Smooth muscle cell (in vitro differentiated cells): ENCODE results near the gene CCL2. TPM values are rescaled to one million over a fixed set of nuclear protein-coding genes. Genes with fewer than 3 reads are reported as not detected.

Source experiments
- DNase-seq: peaks from one replicate; lab custom pipeline; 2025; ENCODE audit not compliant: unreplicated experiment; lab: John Stamatoyannopoulos, UW
- H2AFZ ChIP-seq: fragments of 200-600 bp; sonication (generic); 2 replicates; pipeline ENCODE4 v1.6.0; 2016; ENCODE audit warnings: antibody characterized with exemption, low read depth, mild to moderate bottlenecking
- H3F3A ChIP-seq: fragments of 200-600 bp; sonication (generic); 2 replicates; pipeline ENCODE4 v1.6.0; 2017; ENCODE audit warnings: antibody characterized with exemption, low read depth
- H3K27ac ChIP-seq: fragments of 200-600 bp; sonication (generic); 2 replicates; pipeline ENCODE4 v1.5.1; 2016; ENCODE audit warnings: low read depth, mild to moderate bottlenecking
- H3K27me3 ChIP-seq: fragments of 200-600 bp; sonication (generic); 2 replicates; pipeline ENCODE4 v1.6.1; 2016; ENCODE audit warnings: low read depth, mild to moderate bottlenecking
- H3K36me3 ChIP-seq: fragments of 200-600 bp; sonication (generic); 2 replicates; pipeline ENCODE4 v1.5.1; 2016; ENCODE audit warnings: low read depth
- H3K4me1 ChIP-seq: fragments of 200-600 bp; sonication (generic); 2 replicates; pipeline ENCODE4 v1.5.1; 2016; ENCODE audit warnings: low read depth
- H3K4me2 ChIP-seq: fragments of 200-600 bp; sonication (generic); 2 replicates; pipeline ENCODE4 v1.6.0; 2016; ENCODE audit warnings: mild to moderate bottlenecking
- H3K4me3 ChIP-seq: fragments of 200-600 bp; sonication (generic); 2 replicates; pipeline ENCODE4 v1.5.1; 2016; ENCODE audit warnings: mild to moderate bottlenecking
- H3K79me2 ChIP-seq: fragments of 200-600 bp; sonication (generic); 2 replicates; pipeline ENCODE4 v1.6.0; 2016; ENCODE audit warnings: low read depth, mild to moderate bottlenecking
- H3K9ac ChIP-seq: fragments of 200-600 bp; sonication (generic); 2 replicates; pipeline ENCODE4 v1.6.0; 2016; ENCODE audit warnings: low read depth
- H3K9me3 ChIP-seq: fragments of 200-600 bp; sonication (generic); replicated peaks from 2 replicates; pipeline ENCODE4 v1.5.1; 2016; ENCODE audit warnings: low read depth
- H4K20me1 ChIP-seq: fragments of 200-600 bp; sonication (generic); 2 replicates; pipeline ENCODE4 v1.6.0; 2016; ENCODE audit warnings: low read depth
- CTCF ChIP-seq: fragments of 200-600 bp; sonication (generic); IDR thresholded peaks from 2 replicates; pipeline ENCODE4 v1.5.1; 2017; ENCODE audit warnings: borderline replicate concordance, mild to moderate bottlenecking, antibody characterized with exemption; ENCODE audit not compliant: insufficient read depth, poor library complexity, severe bottlenecking
- WGBS: methylation state at CpG from one replicate; pipeline ENCODE4 v1.1.7; 2016; ENCODE audit warnings: low lambda C conversion rate; 5-methylcytosine and 5-hydroxymethylcytosine counted together
- polyA plus RNA-seq: library from polyadenylated mRNA; unstranded; fragments of >200 nt; fragmentation: Nextera tagmentation; extraction: Ambion mirVana; gene quantifications from 2 replicates; pipeline ENCODE4 v1.2.1, GENCODE V29; 2016
- total RNA-seq: library from RNA; depleted of rRNA; stranded (reverse); fragments of >200 nt; gene quantifications from 2 replicates; pipeline ENCODE4 v1.2.3, GENCODE V29; 2014

The CCL2 gene
- total and polyA plus RNA-seq, 2 experiments from 2014 or later = 33.2 to 36.5 TPM

GRCh38 chr17:34228781-34229180, 26.3 kb upstream of the CCL2 start:
- Histone ChIP-seq H4K20me1 (no peaks in the 10 kb centered on the region), H3F3A (no peaks in the 10 kb centered on the region), H3K79me2 (no peaks in the 10 kb centered on the region), H3K4me1 (no peaks in the 10 kb centered on the region), H3K27me3 (no peaks in the 10 kb centered on the region), H3K4me2 (no peak overlapping the region), H3K27ac (no peak overlapping the region), H2AFZ (no peak overlapping the region), H3K36me3 (no peaks in the 10 kb centered on the region), H3K9me3 (no peaks in the 10 kb centered on the region), H3K4me3 (no peak overlapping the region), H3K9ac (no peak overlapping the region)
- WGBS = 85% methylated on average over 4 of the region's 4 CpGs
- no peak for DNase-seq
- no peak for TF ChIP-seq CTCF

- 82% methylated on average over 1 of the region's 1 CpG for WGBS
- Histone ChIP-seq H3K4me3 (no peak overlapping the region), H4K20me1 (no peaks in the 10 kb centered on the region), H3K9me3 (no peaks in the 10 kb centered on the region), H3K27ac (no peak overlapping the region), H3K79me2 (no peaks in the 10 kb centered on the region), H3K9ac (no peak overlapping the region), H3F3A (peaks cover 3% of the 10 kb centered on the region), H3K36me3 (no peaks in the 10 kb centered on the region), H2AFZ (no peak overlapping the region), H3K4me2 (no peak overlapping the region), H3K4me1 (peaks cover 4% of the 10 kb centered on the region), H3K27me3 (no peaks in the 10 kb centered on the region)
- DNase-seq = no peak
- no peak for TF ChIP-seq CTCF
These were observed 24.7 kb upstream of the CCL2 start for GRCh38 chr17:34230342-34230741.

- 83% methylated on average over 3 of the region's 3 CpGs for WGBS
These were observed 20.5 kb upstream of the CCL2 start for GRCh38 chr17:34234616-34235015.

More at GRCh38 chr17:34234616-34235015, 20.5 kb upstream of the CCL2 start:
- peaks cover 13% of the 10 kb centered on the region for H3K4me1 ChIP-seq
- H2AFZ ChIP-seq = no peak overlapping the region
- no peak overlapping the region for H3K9ac ChIP-seq
- no peak overlapping the region for H3K4me3 ChIP-seq
- DNase-seq = no peak
- H3F3A ChIP-seq = peaks cover 15% of the 10 kb centered on the region
- no peaks in the 10 kb centered on the region for H3K27me3 ChIP-seq
- no peaks in the 10 kb centered on the region for H3K9me3 ChIP-seq
- H3K79me2 ChIP-seq = no peaks in the 10 kb centered on the region
- H3K4me2 ChIP-seq = no peak overlapping the region
- H3K36me3 ChIP-seq = no peaks in the 10 kb centered on the region
- no peaks in the 10 kb centered on the region for H4K20me1 ChIP-seq
- no peak for TF ChIP-seq CTCF
- no peak overlapping the region for H3K27ac ChIP-seq
